Activated gamma-delta T cell treated with anti-CD3 and anti-CD28 coated beads, Interleukin-2, amount 50 U/mL, for 16 hours (primary cell): ENCODE data around the gene RGS12.

Experiments
- DNase-seq: peaks from one replicate; pipeline ENCODE4 v3.0.0-alpha.2; 2020; ENCODE audit warnings: low read depth

RGS12 gene

GRCh38 chr4:3292571-3293400 lies at the start of gene RGS12:
Gene RGS12 (plus strand): TSS chr4:3293021. CDS start chr4:3316171, 23,150 bp downstream.
- peak; percentile 66 for DNase-seq

GRCh38 chr4:3243136-3243780 lies 49.6 kb upstream of the RGS12 start:
- DNase-seq: no peak

- DNase-seq: no peak
Measured at GRCh38 chr4:3244002-3244401, 48.8 kb upstream of the RGS12 start.

- no peak for DNase-seq
Measured at GRCh38 chr4:3244747-3245146, 48.1 kb upstream of the RGS12 start.

- no peak for DNase-seq
Measured at GRCh38 chr4:3245676-3246075, 47.1 kb upstream of the RGS12 start.

- no peak for DNase-seq
Measured at GRCh38 chr4:3246458-3247398, 46.1 kb upstream of the RGS12 start.

GRCh38 chr4:3247399-3248177 lies 45.2 kb upstream of the RGS12 start:
- no peak for DNase-seq

- DNase-seq: no peak
Measured at GRCh38 chr4:3248178-3248480, 44.7 kb upstream of the RGS12 start.

- no peak for DNase-seq
Measured at GRCh38 chr4:3248811-3249661, 43.8 kb upstream of the RGS12 start, which contains the start of gene MSANTD1. Gene MSANTD1 (plus strand): TSS chr4:3249159. CDS start chr4:3249223, 64 bp downstream.

- no peak for DNase-seq
Measured at GRCh38 chr4:3249711-3250437, 42.9 kb upstream of the RGS12 start.

- no peak for DNase-seq
Measured at GRCh38 chr4:3250438-3250955, 42.3 kb upstream of the RGS12 start.

- DNase-seq: no peak
Measured at GRCh38 chr4:3250956-3251690, 41.7 kb upstream of the RGS12 start.

- no peak for DNase-seq
Measured at GRCh38 chr4:3251691-3252479, 40.9 kb upstream of the RGS12 start.

GRCh38 chr4:3252480-3252828 lies 40.4 kb upstream of the RGS12 start:
- no peak for DNase-seq

GRCh38 chr4:3252831-3253641 lies 39.8 kb upstream of the RGS12 start:
- DNase-seq: no peak

GRCh38 chr4:3253808-3254207 lies 39.0 kb upstream of the RGS12 start:
- DNase-seq: no peak

GRCh38 chr4:3254302-3255131 lies 38.3 kb upstream of the RGS12 start:
- DNase-seq: no peak
